HG03520 (cell line): ENCODE measurements around the gene SLC37A3.
"Not testable (repeated sequence)": the region's sequence is repeated elsewhere in the genome, so short reads cannot be mapped to it uniquely, and the experiment has no call there.

ENCODE experiments used
- ATAC-seq: cut with Tn5 transposase; IDR thresholded peaks from one replicate; pipeline ENCODE4 v1.9.1; 2021; ENCODE audit warnings: mild to moderate bottlenecking, moderate library complexity; ENCODE audit not compliant: unreplicated experiment

Gene SLC37A3

DNA sequence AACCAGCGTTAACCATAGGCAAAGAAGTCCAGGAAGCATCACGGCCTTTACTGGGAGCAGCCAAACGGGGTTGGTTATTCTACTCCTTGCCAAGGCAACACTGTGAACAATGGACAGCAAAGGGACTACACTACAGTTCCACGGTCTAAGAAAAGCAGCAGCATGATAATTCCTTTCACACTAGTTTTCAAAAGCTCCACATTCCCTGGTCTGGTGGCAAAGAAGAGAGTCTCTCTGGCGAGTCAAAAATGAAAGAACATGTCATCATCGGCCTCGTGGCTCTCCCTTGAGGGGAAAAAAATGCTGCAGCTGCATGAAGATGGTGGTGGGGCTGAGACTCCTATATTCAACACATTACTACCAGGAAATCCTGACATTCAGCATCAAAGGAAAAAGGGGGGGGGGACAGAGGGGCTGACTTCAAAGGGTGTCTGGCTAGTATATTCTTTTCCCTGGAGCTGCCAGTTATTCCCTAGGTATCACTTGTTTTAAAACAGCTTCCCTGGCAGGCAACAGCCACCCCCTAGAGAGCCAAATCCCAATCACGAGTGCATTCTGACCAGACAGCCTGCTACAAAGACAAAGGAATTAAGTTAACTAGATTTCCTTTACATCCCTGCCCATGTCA lies 49.1 kb downstream of the SLC37A3 start:
- no peak for ATAC-seq

DNA sequence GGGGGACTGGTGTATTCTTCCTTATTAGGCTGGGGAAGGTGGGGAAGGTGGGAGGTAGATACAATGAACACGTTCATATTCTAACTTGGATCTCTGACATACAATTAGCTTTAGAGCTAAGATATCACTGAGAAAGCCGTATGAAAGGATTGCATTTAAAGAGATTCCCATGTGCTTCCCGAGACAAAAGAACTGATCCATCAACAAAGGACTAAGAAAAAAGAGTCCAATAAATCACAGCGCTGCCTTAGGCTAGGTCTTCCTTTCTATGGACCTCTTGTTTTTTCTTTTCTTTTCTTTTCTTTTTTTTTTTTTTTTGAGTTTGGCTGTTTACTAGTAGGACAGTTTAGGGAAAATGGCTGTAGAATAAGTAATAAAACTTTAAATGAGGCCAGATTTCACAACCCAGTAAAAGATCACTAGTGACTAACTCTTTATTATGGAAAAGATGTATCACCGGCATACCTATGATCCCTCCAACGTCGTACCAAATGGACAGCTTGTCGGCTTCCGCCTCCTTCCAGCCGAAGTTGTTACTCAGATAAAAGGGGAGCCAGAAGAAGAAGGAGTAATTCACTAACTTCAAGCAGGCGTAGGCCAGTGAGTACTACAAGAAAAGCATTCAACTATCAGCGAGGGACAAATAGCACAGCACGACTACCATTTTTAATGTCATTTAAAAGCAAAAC lies 50.0 kb downstream of the SLC37A3 start:
- ATAC-seq: no peak

DNA sequence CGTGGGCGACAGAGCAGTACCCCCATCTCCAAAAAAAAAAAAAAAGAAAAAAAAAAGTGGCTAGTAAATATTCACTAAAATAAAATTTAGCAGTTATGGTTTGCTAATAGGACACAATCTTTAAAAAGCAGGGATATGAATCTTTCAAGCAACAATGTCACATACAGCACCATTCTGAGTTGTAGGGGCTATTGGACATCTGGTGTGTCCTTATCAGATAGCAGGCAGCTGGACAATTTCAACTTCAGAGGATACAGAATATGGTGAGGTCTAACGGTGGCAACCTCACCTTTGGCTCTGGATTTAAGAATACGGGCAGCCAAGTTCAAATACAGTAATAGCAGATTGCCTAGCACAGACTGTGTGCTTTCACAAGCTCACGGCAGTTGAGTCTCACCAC lies 51.1 kb downstream of the SLC37A3 start:
- no peak for ATAC-seq

DNA sequence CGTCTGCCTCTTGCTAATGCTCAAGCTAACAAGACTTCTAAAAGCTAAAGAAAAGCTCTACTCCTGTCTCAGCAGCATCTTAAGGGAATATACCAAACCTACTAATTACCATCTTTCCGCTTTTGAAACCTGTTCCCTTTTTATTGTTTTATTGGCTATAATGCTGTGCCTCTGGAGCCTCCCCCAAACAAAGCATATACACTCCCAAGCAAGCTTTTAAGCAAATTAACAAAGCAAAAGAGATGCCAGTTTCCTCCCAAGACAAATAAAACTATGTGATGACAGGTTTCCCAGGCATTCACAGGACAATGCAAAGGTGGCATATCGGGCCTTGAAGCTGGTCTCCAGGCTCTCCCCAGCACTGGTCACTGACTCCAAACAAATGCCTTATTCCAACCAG lies 52.9 kb downstream of the SLC37A3 start:
- no peak for ATAC-seq

DNA sequence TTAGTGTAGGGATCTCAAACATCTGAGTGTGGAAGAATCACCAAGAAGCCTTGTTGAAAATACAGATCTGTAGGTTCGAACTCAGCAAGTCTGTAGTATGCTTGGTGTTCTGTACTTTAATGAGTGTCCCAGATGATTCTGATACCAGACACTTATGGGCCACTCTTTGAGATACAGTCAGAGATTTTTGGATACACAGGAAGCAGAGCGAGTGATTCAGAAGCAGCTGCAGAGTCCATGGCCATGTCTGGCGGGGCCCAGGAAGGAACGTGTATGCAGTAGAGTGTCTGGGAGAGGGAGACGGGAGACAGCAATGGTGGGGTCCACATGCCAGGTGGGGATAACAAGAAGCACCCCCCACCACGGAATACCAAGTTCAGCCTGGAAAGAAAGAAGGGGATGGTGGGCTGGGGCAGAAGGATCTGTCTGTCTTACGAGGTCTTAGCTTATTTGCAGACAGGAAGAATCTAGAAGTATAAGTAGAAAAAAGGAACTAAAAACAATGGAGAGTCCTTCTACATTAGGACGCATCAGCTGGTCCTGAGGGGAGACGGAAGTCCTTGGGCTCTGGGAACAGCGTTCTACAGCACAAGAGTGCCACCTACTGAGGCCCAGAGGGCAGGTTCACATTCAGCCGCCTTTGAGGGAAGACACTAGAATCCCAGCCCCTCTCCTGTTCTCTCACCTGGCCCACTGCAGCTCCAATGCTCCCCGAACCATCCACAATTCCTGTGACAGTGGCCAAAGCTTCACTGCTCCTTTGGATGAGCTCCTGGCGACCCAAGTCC lies 55.4 kb downstream of the SLC37A3 start:
- ATAC-seq: no peak

DNA sequence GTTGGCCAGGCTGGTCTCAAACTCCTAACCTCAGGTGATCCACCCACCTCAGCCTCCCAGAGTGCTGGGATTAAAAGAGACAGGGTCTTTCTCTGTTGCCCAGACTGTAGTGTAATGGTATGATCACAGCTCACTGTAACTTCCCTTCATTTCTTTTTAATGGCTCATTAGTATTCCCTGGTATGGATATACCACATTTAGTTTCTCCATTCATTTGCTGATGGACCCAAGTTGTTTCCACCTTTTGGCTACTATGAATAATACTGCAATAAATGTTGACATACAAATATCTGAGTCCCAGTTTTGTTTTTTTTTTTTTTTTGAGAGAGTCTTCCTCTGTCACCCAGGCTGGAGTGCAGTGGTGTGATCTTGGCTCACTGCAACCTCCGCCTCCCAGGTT lies 59.4 kb downstream of the SLC37A3 start:
- not testable (repeated sequence) for ATAC-seq

DNA sequence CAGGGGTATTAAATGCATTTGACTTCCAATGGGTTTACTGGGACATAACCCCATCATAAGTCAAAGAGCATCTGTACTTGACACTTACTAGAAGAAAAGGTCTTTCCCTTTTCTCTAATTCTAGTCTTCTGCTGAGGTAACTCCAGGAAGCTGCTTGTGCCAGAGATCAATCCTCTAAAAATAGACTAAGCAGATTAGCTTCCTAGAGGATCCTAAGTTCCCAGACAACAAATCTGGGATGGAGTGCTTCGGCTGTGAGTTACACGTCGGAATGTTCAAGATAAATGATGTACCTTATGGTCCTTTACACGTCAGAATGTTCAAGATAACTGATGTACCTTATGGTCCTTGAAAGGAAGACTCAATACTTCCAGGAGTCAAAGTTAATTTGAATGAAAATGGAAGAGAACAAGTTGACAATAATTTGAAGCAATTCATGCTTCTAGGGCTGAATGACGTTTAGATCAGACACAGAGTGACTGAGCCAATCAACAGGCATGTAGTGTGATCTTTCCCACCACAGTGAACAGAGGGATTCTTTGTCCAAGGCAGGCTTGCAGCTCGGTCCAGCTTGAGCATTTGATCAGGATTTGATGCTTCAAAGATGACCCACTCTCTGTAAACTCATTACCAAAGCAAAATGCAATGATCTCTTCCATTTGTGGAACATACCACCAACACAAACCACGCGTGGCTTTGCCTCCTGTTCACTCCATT lies 63.8 kb downstream of the SLC37A3 start:
- ATAC-seq: no peak

DNA sequence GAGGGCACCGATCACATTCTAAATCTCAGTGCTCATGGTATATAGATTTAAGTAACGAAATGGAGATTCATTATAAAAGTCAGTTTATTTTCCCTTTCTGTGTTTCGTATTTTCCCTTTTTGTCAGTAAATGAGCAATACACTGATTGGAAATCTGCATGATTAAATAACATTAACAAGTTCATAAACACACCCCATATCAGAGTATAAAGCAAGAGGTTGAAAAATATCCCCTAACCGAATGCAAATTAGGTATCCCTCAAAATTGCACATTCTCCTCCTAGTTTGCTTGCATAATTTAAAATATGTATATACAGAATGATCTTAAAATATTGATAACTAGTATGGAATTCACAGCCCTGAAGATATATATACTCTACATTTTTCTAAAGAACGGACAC lies 64.6 kb downstream of the SLC37A3 start:
- no peak for ATAC-seq

DNA sequence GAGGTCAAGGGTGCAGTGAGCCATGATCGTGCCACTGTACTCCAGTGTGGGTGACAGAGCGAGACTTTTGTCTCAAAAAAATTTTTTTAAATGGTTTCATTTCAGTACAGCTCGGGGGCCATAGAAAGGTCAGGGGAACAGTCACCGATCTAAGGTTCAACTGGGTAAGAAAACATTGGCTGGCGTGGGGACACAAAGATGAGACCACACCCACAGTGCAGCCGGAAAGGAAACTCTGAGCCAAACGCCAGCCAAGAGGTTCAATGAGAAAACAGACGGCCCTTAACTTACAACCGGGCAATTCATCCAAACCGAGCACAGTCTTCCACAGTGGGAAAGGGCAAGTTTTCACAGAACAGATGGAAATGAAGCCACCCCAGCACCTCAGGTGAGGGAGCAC lies 65.1 kb downstream of the SLC37A3 start:
- no peak for ATAC-seq

DNA sequence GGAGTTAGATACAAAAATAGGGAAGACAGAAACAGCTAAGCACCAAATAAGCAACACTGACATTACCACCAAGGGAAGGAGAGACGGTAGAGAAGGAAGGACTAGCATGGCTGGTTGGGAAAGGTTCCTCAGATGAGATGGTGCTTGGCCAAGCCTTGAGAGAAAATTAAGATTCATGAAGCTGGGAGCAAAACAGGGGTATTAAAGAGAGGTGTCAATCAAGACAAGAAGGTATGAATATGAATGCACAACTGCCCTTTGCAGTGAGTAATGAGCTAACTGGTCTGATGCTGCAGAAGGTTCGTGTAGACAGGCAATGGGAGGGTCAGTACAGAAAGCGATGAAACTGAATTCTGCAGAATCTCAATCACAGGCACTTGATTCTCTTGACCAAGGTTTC lies 67.7 kb downstream of the SLC37A3 start:
- ATAC-seq: no peak

DNA sequence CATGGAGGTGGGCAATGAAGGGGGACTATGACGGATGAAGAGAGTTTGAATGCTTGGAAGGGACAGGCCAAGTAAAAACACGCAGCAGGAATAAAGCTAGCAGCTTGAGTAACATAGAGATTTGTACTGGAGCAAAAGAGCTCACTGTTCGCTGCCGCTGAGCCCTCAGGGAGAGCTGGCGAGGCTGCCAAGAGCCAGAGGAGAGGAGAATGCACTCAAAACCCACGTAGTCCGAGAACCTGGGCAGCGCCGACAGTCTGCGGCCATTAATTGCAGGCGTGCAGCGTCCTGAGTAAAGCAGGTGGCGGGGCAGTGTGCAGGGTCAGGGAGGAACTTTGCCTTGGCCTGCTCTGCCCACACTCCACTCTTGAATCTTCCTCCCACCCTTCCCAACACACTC lies 68.2 kb downstream of the SLC37A3 start:
- ATAC-seq: no peak

DNA sequence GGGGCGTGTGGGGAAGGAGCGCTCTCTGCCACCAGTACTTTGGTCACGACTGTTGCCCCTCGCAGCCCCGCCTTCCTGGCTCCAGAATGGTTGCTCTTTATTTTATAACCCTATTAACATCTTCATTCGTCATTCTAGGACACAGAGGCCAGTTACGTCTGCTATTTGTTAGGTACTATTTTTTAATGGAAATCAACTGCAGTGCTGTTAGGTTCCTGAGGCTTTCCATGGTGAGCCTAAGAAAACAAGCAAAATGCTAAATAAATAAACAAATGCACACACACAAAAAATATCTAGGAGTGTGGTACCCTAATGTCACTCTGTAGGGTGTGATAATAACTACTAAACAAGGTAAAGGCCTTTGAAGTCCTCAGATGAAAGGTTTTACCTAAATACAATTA lies 71.1 kb downstream of the SLC37A3 start:
- ATAC-seq: no peak

DNA sequence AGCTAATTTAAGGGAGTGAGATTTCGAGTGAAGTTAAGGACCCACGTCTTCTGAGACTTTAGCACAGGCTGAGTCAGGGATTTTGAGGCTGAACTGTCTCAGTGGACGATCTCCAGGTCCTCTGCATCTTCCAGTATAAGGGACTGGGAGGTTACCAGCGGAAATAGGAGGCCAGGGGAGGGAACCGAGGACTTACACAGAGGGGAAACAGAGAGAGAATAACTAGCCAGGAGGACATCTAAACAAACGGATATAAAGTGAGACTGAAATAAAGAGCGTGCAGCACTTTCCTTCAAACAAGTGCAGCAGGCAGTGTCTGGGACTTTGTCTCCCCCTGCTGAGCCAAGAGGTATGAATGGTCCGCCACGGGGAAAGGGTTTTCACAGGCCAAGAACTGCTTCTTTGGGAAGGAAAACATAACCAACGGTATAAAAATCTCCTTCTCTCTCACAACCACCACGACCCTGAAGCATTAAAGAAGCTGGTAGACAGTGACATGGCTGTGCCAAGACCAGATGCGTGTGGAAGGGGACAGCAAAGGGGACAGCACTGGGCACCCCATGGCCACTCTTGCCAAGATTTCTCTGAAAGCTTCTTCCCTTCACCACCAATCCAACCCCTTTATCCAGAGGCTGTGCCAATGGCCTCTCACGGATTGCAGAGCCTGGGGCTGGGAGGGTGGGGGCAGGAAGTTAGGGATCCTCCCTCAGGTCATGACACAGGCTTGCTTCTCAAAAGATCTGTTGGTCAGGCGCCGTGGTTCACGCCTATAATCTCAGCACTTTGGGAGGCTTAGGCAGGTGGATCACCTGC lies 72.0 kb downstream of the SLC37A3 start:
- ATAC-seq: no peak

DNA sequence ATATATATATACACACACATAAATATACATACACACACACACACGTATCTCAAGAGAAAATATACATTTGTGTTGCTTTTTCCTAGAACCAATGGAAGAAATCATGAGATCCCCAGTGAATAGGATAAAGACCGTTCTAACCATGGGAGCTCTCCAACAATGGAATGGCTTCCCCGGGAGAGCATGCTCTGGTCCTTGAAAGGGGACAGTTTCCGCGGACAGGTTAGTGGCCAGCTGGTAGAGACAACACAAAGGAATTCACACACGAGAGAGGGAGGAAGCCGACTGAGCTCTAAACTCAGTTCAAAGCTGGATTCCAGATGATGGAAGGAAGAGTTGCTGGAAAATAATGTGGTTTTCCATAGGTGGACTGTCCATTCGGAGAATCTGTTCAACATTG lies 72.7 kb downstream of the SLC37A3 start:
- no peak for ATAC-seq

DNA sequence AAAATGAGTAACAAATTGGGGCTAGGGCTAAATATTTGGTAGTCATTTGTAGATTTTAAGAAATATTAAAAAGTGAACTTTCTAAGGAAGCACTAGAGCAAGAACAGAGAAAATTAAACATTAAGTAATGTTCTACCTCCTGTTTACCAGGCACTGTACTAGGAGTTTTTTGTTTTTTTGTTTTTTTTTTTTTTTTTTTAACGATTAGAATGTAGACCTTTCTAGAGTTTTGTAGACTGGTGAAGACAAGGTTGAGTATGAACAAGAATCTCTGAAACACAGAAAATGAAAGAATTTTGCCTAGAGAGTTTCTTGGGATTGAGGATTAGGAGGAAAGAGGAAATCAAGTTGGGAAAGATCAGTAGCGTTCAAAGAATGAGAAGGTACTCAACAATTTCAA lies 73.6 kb downstream of the SLC37A3 start:
- no peak for ATAC-seq

DNA sequence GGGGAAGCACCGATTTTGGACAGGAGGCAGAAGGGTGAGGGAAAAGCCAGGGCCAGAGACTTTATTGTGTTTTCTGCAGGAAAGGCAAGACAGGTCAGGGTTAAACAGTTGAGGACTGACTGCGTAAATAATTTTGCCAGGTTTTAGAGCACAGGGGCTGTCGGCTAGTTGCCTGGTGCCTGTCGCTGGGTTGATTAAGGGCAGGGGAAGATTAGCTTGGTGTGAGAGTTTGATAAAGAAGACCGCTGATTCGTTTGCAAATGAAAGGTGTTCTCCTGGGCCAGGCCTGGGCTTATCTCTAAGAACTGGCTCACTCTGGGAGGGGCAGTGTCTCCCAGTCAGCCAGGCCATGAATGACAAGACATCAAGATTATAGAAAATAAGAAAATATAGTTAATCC lies 75.6 kb downstream of the SLC37A3 start:
- no peak for ATAC-seq

DNA sequence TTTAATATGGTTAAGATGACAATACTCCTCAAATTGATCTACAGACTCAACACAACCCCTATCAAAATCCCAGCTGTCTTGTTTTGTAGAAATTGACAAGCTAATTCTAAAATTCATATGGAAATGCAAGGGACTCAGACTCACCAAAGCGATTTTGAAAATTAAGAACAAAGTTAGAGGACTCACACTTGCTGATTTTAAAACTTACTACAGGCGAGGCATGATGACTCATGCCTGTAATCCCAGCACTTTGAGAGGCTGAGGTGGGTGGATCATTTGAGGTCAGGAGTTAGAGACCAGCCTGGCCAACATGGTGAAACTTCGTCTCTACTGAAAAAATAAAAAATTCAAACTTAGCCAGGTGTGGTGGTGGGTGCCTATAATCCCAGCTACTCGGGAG lies 78.3 kb downstream of the SLC37A3 start:
- ATAC-seq: not testable (repeated sequence)

DNA sequence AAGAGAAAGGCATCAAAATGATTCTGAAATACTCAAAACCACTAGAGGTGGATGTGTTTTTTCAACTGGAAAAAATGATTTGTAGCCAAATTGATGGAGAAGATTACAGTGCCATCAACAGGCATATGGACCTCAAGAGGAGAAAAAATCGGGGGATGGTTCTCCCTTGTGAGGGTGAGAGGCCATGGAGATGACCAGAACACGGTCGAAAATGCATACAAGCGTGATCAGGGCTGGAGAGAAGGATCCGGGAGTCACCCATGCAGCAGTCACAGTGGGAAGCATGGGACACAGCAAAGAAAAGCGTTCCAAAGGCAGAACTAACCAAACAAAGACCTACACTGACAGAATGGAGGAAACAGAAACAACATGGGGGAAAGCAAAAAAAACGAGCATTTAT lies 80.3 kb downstream of the SLC37A3 start:
- no peak for ATAC-seq

DNA sequence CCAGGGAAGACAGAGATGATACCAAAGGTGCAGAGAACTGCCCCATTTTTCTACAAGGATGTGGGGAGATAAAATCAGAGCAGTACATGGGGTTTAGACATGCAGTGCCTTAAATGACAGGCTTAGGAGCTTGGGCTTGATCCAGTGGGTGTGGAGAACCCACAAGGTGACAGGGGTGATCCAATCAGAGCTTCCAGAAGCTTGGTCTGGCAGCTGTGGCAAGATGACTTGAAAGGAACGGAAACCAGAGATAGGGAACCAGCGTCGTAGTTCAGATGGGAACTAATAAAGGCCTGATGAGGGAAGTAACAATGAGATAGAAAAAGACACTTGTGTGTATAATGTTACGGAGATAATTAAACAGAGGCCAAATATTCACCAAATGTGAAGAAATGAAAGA lies 80.7 kb downstream of the SLC37A3 start:
- no peak for ATAC-seq

DNA sequence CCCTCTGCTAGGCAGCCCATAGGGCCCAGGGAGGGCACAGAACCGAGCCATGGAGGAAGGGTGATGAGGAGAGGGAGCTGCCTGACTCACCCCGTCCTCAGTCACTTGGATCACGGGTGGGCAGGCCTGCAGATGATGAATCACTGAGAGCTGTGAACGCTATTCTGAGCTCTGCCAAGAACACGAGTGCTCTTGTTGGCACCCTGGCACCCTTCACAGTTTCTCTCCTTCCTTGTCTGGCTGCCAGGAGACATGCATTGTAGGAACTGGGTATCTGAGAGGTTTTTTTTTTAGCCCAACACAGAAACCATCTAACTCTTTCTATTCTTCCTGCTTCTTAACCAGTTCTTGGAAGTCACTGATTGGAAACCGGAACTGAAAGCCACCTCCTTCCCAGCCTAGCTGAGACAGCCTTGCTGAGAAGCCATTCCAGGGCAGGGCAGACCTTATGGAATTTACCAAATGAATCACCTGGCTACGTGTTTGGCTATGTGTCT lies 82.1 kb downstream of the SLC37A3 start:
- ATAC-seq: no peak
